ENCODE data around the gene DDI2.

GRCh38 chr1:15671430-15671829 lies 54.2 kb downstream of the DDI2 start:
- TF ChIP-seq CTCF (IDR thresholded peaks at IDR 0.05) (no peak), POLR2A (IDR thresholded peaks at IDR 0.05) (no peak)

Measured in body of pancreas (tissue), 4 donors.